Large intestine (tissue), 3 donors: ENCODE data around the gene KRTAP4-5. TPM values are rescaled to one million over a fixed set of nuclear protein-coding genes. Genes with fewer than 3 reads are reported as not detected.
"Not testable (repeated sequence)": the region's sequence is repeated elsewhere in the genome, so short reads cannot be mapped to it uniquely, and the experiment has no call there.

Source experiments
- DNase-seq, 2 donors: peaks; one replicate each; pipeline versions ENCODE4 v3.0.0 to v3.0.0-alpha.2; 2013
- H3K27ac ChIP-seq: one replicate; pipeline ENCODE4 v1.5.1; 2013; ENCODE audit warnings: low read length
- H3K27me3 ChIP-seq: 2 replicates; pipeline ENCODE4 v1.6.1; 2013; ENCODE audit warnings: low read length; ENCODE audit not compliant: control insufficient read depth, insufficient read depth
- H3K36me3 ChIP-seq: 2 replicates; pipeline ENCODE4 v1.6.1; 2013; ENCODE audit warnings: low read length; ENCODE audit not compliant: control insufficient read depth, insufficient read depth
- H3K4me1 ChIP-seq: one replicate; pipeline ENCODE4 v1.6.1; 2013; ENCODE audit warnings: low read length; ENCODE audit not compliant: control insufficient read depth, insufficient read depth
- H3K4me3 ChIP-seq: one replicate; pipeline ENCODE4 v1.5.1; 2013; ENCODE audit warnings: low read length
- H3K9me3 ChIP-seq: one replicate; pipeline ENCODE4 v1.6.1; 2013; ENCODE audit warnings: mild to moderate bottlenecking, low read depth, low read length, moderate library complexity; ENCODE audit not compliant: control insufficient read depth
- WGBS: methylation state at CpG from one replicate; pipeline ENCODE4 v1.1.5; 2013; ENCODE audit warnings: low lambda C conversion rate; ENCODE audit not compliant: insufficient coverage; 5-methylcytosine and 5-hydroxymethylcytosine counted together
- polyA plus RNA-seq: library from polyadenylated mRNA; unstranded; fragments of 120-200 nt; gene quantifications from one replicate; pipeline ENCODE4 v1.2.1, GENCODE V29; 2013

Gene KRTAP4-5
- polyA plus RNA-seq, 1 donor, result not detected

DNA sequence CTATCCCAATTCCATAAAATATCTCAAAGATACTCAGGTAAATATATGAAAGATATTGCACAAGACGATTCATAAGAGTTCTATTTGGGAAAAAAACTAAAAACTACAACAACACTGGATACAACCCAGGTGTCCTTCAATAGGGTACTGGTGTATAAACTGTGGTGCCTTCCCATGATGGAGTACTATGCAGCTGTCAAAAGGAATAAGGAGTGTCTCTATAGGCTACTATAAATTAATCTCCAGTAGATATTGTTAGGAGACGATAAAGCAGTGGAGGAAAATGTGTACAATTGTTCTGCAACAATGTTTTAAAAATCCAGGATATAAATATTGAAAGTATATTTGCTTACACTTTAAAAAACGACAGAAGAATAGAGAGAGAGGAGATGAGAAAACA, 23.2 kb downstream of the KRTAP4-5 start:
- no peak overlapping the region for H3K4me3 ChIP-seq
- WGBS, result 97% methylated on average over 3 of the region's 3 CpGs
- no peak overlapping the region for H3K27ac ChIP-seq
- no peaks in the 10 kb centered on the region for H3K27me3 ChIP-seq
- no peaks in the 10 kb centered on the region for H3K9me3 ChIP-seq
- no peaks in the 10 kb centered on the region for H3K36me3 ChIP-seq
- H3K4me1 ChIP-seq, result no peaks in the 10 kb centered on the region
- DNase-seq, result no peak

DNA sequence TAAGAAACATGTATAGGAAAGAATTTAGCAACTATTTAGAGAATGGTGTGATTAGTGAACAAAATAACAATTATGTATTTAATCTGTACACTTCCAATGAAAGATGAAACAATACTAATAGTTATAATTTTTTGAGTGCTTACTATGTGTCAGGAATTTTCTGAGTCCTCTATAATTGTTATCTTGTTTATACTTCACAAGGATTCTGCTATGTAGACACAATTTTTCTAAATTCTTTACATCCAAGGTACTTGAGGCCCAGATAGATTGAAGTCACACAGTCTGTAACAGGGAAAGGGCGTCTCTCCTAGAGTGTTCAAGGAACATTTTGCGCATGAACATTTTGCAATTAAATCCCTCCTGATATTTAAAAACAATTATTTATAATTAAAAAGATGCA, 24.6 kb downstream of the KRTAP4-5 start:
- no peak for DNase-seq
- no CpG with 5 or more reads among the region's 2 CpGs for WGBS
- H3K9me3 ChIP-seq, result no peaks in the 10 kb centered on the region
- no peaks in the 10 kb centered on the region for H3K27me3 ChIP-seq
- H3K4me1 ChIP-seq, result no peaks in the 10 kb centered on the region
- H3K4me3 ChIP-seq, result no peak overlapping the region
- no peak overlapping the region for H3K27ac ChIP-seq
- no peaks in the 10 kb centered on the region for H3K36me3 ChIP-seq

DNA sequence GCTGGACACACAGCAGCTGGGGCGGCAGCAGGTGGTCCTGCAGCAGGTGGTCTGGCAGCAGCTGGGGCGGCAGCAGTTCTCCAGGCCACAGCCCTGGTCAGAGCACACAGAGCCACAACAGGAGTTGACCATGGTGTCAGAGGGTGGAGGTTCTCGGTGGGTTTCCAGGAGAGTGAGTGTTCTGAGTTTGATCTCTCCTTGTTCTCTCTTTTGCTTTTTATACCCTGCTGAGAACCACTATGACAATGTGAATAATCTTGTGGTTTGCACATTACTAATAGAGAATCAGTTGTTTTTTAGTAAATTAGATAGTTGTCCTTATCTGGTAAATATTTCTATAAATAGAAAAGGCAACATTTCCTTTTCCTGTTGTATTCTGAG, 25.6 kb downstream of the KRTAP4-5 start, which contains the start of gene KRTAP4-12:
Gene KRTAP4-12, minus strand, starts transcription at position 192 of the 381 bp plus-strand sequence. Its CDS starts 60 bp downstream, at position 132.
- H3K27me3 ChIP-seq, H3K9me3 ChIP-seq, H3K27ac ChIP-seq, H3K4me1 ChIP-seq, H3K36me3 ChIP-seq, DNase-seq, H3K4me3 ChIP-seq: not testable (repeated sequence)
- no CpG with 5 or more reads among the region's 3 CpGs for WGBS

DNA sequence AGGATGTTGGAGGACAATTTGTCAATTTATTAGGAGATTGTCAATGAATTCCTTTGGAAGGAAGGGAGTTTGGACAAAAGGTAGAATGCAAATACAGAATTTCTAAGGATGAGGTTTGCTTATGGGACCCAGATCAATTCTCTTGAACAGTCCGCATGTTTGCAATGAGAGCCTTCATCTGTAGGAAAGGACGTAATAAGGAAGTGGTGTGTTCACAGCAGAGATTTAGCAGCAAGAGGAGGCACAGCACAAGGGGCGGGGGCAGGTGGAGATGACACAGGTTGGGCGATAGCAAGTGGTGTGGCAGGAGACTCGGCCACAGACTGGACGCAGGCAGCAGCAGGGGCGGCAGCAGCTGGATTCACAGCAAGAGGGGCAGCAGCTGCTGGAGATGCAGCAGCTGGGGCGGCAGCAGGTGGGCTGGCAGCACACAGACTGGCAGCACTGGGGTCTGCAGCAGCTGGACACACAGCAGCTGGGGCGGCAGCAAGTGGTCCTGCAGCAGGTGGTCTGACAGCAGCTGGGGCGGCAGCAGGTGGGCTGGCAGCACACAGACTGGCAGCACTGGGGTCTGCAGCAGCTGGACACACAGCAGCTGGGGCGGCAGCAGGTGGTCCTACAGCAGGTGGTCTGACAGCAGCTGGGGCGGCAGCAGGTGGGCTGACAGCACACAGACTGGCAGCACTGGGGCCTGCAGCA, 26.2 kb downstream of the KRTAP4-5 start:
- H3K4me1 ChIP-seq, DNase-seq, H3K9me3 ChIP-seq, H3K4me3 ChIP-seq, H3K27me3 ChIP-seq, H3K27ac ChIP-seq, H3K36me3 ChIP-seq: not testable (repeated sequence)
- WGBS, result no CpG with 5 or more reads among the region's 12 CpGs

DNA sequence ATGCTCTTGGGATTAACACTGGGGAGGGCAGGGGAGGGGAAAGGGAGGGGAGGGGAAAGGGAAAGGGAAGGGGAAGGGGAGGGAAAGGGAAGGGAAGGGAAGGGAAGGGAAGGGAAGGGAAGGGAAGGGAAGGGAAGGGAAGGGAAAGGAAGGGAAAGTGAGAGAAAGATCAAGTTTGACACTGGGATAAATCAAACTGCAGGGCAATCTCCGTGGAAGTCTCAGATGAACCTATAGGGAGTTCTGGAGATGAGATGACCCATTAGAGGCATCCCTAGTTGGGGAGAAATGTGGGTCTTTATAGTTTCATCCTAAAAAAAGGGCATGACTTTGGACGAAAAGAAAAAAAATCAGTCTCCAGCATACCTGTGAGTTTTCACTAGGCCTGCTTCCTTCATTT, 27.9 kb downstream of the KRTAP4-5 start:
- no peaks in the 10 kb centered on the region for H3K9me3 ChIP-seq
- no peaks in the 10 kb centered on the region for H3K36me3 ChIP-seq
- DNase-seq, result no peak
- 60% methylated on average over 1 of the region's 2 CpGs for WGBS
- no peaks in the 10 kb centered on the region for H3K27me3 ChIP-seq
- H3K4me1 ChIP-seq, result no peaks in the 10 kb centered on the region
- no peak overlapping the region for H3K4me3 ChIP-seq
- no peak overlapping the region for H3K27ac ChIP-seq

DNA sequence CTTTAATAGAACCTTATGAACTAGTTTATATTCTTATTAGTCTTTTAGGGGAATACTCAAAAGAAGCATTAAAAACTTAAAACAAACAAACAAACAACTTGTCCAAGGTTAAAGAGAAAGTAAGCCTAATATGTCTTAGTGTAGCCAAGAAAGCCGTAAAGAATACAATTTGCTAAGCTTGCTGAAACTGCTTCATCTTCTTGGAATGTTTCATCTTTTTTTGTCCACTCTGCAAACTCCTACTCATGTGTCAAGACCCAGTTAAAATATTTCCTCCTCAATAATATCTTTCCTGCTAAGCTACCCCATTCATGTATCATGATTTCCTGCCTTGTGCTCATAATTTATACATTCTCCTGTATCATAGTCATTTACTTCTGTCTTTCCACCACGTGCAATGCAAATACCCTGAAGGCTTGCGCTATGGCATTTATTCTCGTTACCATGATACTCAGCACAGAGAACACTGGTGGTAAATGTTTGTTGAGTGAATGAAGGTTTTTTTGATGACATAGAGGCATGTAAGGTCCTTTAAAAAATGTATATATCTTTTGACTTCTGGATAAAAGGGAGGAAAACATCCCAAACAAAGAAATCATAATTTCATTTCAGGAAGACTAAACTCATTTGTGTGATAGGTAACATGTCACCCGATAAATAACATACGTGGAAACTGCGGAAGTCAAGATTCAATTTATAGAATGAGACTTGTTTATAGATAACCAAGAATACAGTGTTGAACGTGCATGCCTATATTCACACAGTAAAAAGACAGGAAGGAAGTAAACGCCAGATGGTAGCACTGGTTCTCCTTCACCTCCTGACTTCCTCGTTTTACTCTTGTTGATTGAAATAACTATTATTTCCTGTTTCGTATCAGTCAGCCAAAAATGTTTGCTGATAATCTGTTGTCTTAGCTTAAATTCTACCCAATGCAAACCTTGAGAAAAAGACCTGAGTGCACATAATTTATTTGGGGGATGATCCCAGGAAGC, 29.6 kb downstream of the KRTAP4-5 start:
- not testable (repeated sequence) for DNase-seq, H3K36me3 ChIP-seq, H3K27me3 ChIP-seq, H3K27ac ChIP-seq, H3K9me3 ChIP-seq, H3K4me3 ChIP-seq, H3K4me1 ChIP-seq
- 78% methylated on average over 5 of the region's 11 CpGs for WGBS

DNA sequence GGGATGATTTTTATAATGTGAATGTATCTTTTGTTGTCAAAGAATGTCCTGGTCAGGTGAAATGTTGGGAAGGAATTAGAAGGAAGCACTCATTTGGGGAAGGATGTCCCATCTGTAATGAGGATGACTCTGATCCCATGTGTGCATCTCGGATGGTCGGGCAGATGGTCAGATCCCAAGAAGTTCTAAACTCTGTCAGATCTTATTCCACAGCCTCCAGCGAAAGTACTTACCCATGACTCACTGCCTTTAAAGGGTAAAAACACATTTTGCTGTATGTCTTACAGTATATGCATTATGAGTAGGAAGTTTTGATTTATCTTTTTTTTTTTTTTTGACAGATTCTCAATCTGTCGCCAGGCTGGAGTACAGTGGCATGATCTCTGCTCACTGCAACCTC, 30.9 kb downstream of the KRTAP4-5 start:
- no CpG with 5 or more reads among the region's 4 CpGs for WGBS
- Histone ChIP-seq H3K27ac (no peak overlapping the region), H3K36me3 (no peaks in the 10 kb centered on the region), H3K27me3 (no peaks in the 10 kb centered on the region), H3K4me3 (no peak overlapping the region), H3K9me3 (no peaks in the 10 kb centered on the region), H3K4me1 (no peaks in the 10 kb centered on the region)
- DNase-seq, result no peak

DNA sequence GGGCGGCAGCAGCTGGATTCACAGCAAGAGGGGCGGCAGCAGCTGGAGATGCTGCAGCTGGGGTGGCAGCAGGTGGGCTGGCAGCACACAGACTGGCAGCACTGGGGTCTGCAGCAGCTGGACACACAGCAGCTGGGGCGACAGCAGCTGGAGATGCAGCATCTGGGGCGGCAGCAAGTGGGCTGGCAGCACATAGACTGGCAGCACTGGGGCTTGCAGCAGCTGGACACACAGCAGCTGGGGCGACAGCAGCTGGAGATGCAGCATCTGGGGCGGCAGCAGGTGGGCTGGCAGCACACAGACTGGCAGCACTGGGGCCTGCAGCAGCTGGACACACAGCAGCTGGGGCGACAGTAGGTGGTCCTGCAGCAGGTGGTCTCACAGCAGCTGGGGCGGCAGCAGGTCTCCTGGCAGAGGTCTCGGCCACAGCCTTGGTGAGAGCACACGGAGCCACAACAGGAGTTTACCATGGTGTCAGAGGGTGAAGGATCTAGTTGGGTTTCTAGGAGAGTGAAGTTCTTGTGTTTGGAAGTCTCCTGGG, 31.7 kb downstream of the KRTAP4-5 start, which contains the start of gene KRTAP4-11:
Gene KRTAP4-11, minus strand, starts transcription at position 528 of the 541 bp plus-strand sequence. Its CDS starts 58 bp downstream, at position 470.
- H3K4me1 ChIP-seq, DNase-seq, H3K9me3 ChIP-seq, H3K4me3 ChIP-seq, H3K27me3 ChIP-seq, H3K36me3 ChIP-seq, H3K27ac ChIP-seq: not testable (repeated sequence)
- 100% methylated on average over 1 of the region's 10 CpGs for WGBS

DNA sequence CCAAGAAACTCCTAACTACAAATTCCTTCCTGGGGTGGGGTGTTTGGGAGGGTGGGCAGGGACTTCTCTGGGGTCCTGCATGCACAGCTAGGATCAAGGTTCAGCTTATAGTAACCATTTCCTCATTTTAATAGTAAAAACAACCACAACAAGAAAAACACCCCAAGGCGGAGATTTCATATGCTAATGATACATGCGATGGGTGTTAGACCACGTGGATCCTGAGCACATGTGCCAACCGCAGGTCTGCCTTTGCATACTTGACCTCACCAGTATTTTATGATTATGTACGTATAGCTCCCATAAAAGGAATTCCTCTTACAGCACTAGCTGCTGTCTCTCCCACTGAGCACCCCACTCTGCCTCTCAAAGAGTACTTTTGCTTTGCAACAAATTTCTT, 33.3 kb downstream of the KRTAP4-5 start:
- Histone ChIP-seq H3K4me3 (no peak overlapping the region), H3K4me1 (no peaks in the 10 kb centered on the region), H3K27ac (no peak overlapping the region), H3K27me3 (no peaks in the 10 kb centered on the region), H3K9me3 (no peaks in the 10 kb centered on the region), H3K36me3 (no peaks in the 10 kb centered on the region)
- no peak for DNase-seq
- 40% methylated on average over 1 of the region's 5 CpGs for WGBS

DNA sequence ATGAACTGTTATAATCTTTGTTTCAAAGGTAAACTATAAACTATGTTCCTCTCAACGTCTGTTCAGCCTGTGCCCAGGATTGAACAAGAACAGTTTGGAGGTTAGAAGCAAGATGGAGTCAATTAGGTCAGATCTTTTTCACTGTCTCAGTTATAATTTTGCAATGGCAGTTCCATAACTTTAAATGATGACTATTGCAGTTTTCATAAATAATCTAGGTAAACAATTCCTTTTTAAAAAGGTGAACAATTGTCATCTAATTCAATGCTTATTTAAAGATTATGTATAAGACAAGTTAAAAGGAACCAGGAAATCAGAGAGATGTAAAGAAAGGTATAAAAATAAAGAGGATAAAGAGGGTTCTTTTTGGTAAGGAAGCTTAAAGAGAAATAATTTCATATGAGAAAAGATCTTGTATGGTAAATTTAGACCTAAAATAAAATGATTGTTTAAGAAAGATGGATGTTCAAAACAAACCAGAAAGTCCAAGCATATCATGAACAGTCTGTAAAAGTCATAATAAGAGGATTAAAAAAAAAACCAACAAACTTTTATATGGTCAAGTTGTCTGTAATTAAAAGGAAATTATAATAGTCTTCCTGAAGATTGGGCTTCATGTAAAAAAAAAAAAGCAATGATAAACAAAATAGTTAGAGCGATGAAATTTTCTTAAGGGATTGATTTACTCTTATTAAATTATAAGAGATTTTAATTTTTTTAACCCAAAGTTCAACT, 38.3 kb downstream of the KRTAP4-5 start:
- DNase-seq, result no peak
- H3K36me3 ChIP-seq, result no peaks in the 10 kb centered on the region
- 100% methylated on average over 1 of the region's 2 CpGs for WGBS
- no peaks in the 10 kb centered on the region for H3K9me3 ChIP-seq
- no peak overlapping the region for H3K27ac ChIP-seq
- peaks cover 4% of the 10 kb centered on the region for H3K27me3 ChIP-seq
- no peak overlapping the region for H3K4me3 ChIP-seq
- no peaks in the 10 kb centered on the region for H3K4me1 ChIP-seq
